Calu3 (cell line): ENCODE results near the gene TP63. TPM values are rescaled to one million over a fixed set of nuclear protein-coding genes. Genes with fewer than 3 reads are reported as not detected.
A peak's percentile ranks its signal among the peaks of the same experiment; 100 is the strongest.

ENCODE experiments used
- BruUV-seq: library from RNA; stranded (reverse); fragments of 400-500 nt; replicated peaks from 2 replicates; lab custom pipeline; 2021; lab: Mats Ljungman, UMichigan
- CTCF ChIA-PET: fragments of 300-600 bp; sonication (Branson Sonifier 250); formaldehyde crosslinking; loops from one replicate; lab custom pipeline; 2022; ENCODE audit warnings: antibody characterized with exemption; lab: Charles Lee
- DNase-seq: peaks from one replicate; pipeline ENCODE4 v3.0.0; 2022
- H3K27ac Mint-ChIP-seq: one replicate; pipeline ENCODE4 v1.8.0; 2022; ENCODE audit warnings: mixed read lengths; ENCODE audit not compliant: unreplicated experiment
- H3K27me3 Mint-ChIP-seq: one replicate; pipeline ENCODE4 v1.8.0; 2022; ENCODE audit warnings: mixed read lengths; ENCODE audit not compliant: unreplicated experiment
- H3K36me3 Mint-ChIP-seq: one replicate; pipeline ENCODE4 v1.8.0; 2022; ENCODE audit warnings: mild to moderate bottlenecking, moderate library complexity, mixed read lengths; ENCODE audit not compliant: insufficient read depth, unreplicated experiment
- H3K4me1 Mint-ChIP-seq: one replicate; pipeline ENCODE4 v1.8.0; 2022; ENCODE audit warnings: mild to moderate bottlenecking, low read depth, mixed read lengths; ENCODE audit not compliant: unreplicated experiment
- H3K4me3 Mint-ChIP-seq: one replicate; pipeline ENCODE4 v1.8.0; 2022; ENCODE audit warnings: mild to moderate bottlenecking, low read depth, moderate library complexity, mixed read lengths; ENCODE audit not compliant: unreplicated experiment
- H3K9me3 Mint-ChIP-seq: one replicate; pipeline ENCODE4 v1.8.0; 2022; ENCODE audit warnings: low read depth, mixed read lengths; ENCODE audit not compliant: unreplicated experiment
- CTCF ChIP-seq: fragments of 200-600 bp; IDR thresholded peaks from one replicate; pipeline ENCODE4 v1.8.0; 2022; ENCODE audit warnings: antibody characterized with exemption; ENCODE audit not compliant: unreplicated experiment
- intact Hi-C: fragments of 100-400 bp; cut with micrococcal nuclease; formaldehyde crosslinking; loops from one replicate; pipeline ENCODE4 v1.10.0; 2022; ENCODE audit not compliant: unreplicated experiment
- total RNA-seq: library from RNA; stranded (reverse); gene quantifications from 2 replicates; pipeline ENCODE4 v1.2.3, GENCODE V29; 2022

Gene TP63
- total RNA-seq, 1 experiment from 2014 or later, result not detected

- CTCF ChIA-PET, result interaction anchor here (1.1 to 1.3 kb wide), 3 partner anchors 11 to 506 kb away, joined by 3 to 5 read pairs (median 4); no protein-coding TSS in a partner anchor
- no peaks in the 10 kb centered on the region for H3K36me3 Mint-ChIP-seq
- H3K4me3 Mint-ChIP-seq, result no peak overlapping the region
- H3K27me3 Mint-ChIP-seq, result no peaks in the 10 kb centered on the region
- no peaks in the 10 kb centered on the region for H3K9me3 Mint-ChIP-seq
- no TSS peak for BruUV-seq
- H3K4me1 Mint-ChIP-seq, result no peaks in the 10 kb centered on the region
- intact Hi-C loops, result no loop called here
- DNase-seq, result no peak
- TF ChIP-seq CTCF, result no peak
- no peak overlapping the region for H3K27ac Mint-ChIP-seq
Measured at GRCh38 chr3:189779166-189779565, 148.0 kb downstream of the TP63 start.

GRCh38 chr3:189780546-189781270, 149.5 kb downstream of the TP63 start:
- Mint-ChIP-seq H3K36me3 (no peaks in the 10 kb centered on the region), H3K4me3 (no peak overlapping the region), H3K9me3 (no peaks in the 10 kb centered on the region), H3K27ac (no peak overlapping the region), H3K27me3 (no peaks in the 10 kb centered on the region), H3K4me1 (no peaks in the 10 kb centered on the region)
- intact Hi-C loops, result no loop called here
- no peak for TF ChIP-seq CTCF
- CTCF ChIA-PET, result interaction anchor here (0.5 kb wide), 1 partner anchor 1270 kb away, joined by 7 read pairs; no protein-coding TSS in a partner anchor
- no peak for DNase-seq
- no TSS peak for BruUV-seq

GRCh38 chr3:189781415-189781814, 150.2 kb downstream of the TP63 start:
- Mint-ChIP-seq H3K4me1 (no peaks in the 10 kb centered on the region), H3K27me3 (no peaks in the 10 kb centered on the region), H3K27ac (no peak overlapping the region), H3K36me3 (no peaks in the 10 kb centered on the region), H3K4me3 (no peak overlapping the region), H3K9me3 (no peaks in the 10 kb centered on the region)
- TF ChIP-seq CTCF, result no peak
- CTCF ChIA-PET, result no interaction called here
- BruUV-seq, result no TSS peak
- intact Hi-C loops, result no loop called here
- DNase-seq, result no peak

- TF ChIP-seq CTCF, result peak; percentile 47
- Mint-ChIP-seq H3K36me3 (no peaks in the 10 kb centered on the region), H3K27me3 (no peaks in the 10 kb centered on the region), H3K9me3 (no peaks in the 10 kb centered on the region), H3K27ac (no peak overlapping the region), H3K4me1 (peaks cover 24% of the 10 kb centered on the region), H3K4me3 (no peak overlapping the region)
- BruUV-seq, result no TSS peak
- DNase-seq, result no peak
- intact Hi-C loops, result loop anchor here (5.0 kb wide), 1 partner anchor 514 kb away; no protein-coding TSS in a partner anchor
- CTCF ChIA-PET, result interaction anchor here (0.5 to 1.0 kb wide), 2 partner anchors 15 to 153 kb away, joined by 4 to 8 read pairs; no protein-coding TSS in a partner anchor
Measured at GRCh38 chr3:189786479-189787064, 155.4 kb downstream of the TP63 start.
